ENCODE data around the gene KIFAP3.

- TF ChIP-seq CTCF (IDR thresholded peaks at IDR 0.05) (no peak), POLR2AphosphoS5 (IDR thresholded peaks at IDR 0.05; ENCODE audit: insufficient read depth in 1 of 2, low read depth in 1 of 2) (no peak)
Observed at GRCh38 chr1:170027760-170028159, 46.7 kb downstream of the KIFAP3 start.

All from vagina (tissue), 2 donors.